ENCODE measurements around the gene DUSP2.

- TF ChIP-seq POLR2A (IDR thresholded peaks at IDR 0.05) = no peak
- no peak for TF ChIP-seq CTCF (IDR thresholded peaks at IDR 0.05)
- TF ChIP-seq EP300 (IDR thresholded peaks at IDR 0.05) = no peak
- no peak for TF ChIP-seq POLR2AphosphoS5 (IDR thresholded peaks at IDR 0.05)
These were observed 37.1 kb downstream of the DUSP2 start for GRCh38 chr2:96108151-96108540.
